H1 (cell line): Measurements from ENCODE around the gene AMPH. TPM values are rescaled to one million over a fixed set of nuclear protein-coding genes. Genes with fewer than 3 reads are reported as not detected.

Source experiments
- CTCF ChIA-PET: fragments of 300-600 bp; sonication (Branson Sonifier 250); formaldehyde crosslinking; loops from one replicate; lab custom pipeline; 2021; ENCODE audit not compliant: partially characterized antibody; lab: Charles Lee
- POLR2A ChIA-PET: fragments of 300-600 bp; sonication (Branson Sonifier 250); formaldehyde crosslinking; loops from one replicate; lab custom pipeline; 2021; ENCODE audit warnings: inconsistent platforms; ENCODE audit not compliant: partially characterized antibody; lab: Charles Lee
- DNase-seq, 2 experiments: peaks; one replicate each; pipeline versions ENCODE4 v3.0.0 to v3.0.0-alpha.2; 2010 to 2022; ENCODE audit warnings: low spot score in 2 of 2, low read depth in 1 of 2, mixed read lengths in 1 of 2
- FAIRE-seq: peaks from 2 replicates; lab custom pipeline; 2011; peaks lifted over from hg19 to GRCh38; lab: Jason Lieb, UNC
- H2AFZ ChIP-seq: 2 replicates; pipeline ENCODE4 v1.8.1; 2012; ENCODE audit warnings: low read length, inconsistent platforms
- H2AK5ac ChIP-seq: 2 replicates; pipeline ENCODE4 v1.6.1; 2013; ENCODE audit warnings: low read depth, low read length
- H2BK120ac ChIP-seq: replicated peaks from 2 replicates; pipeline ENCODE3; 2013; ENCODE audit warnings: low read depth, low read length, inconsistent platforms
- H2BK12ac ChIP-seq: 2 replicates; pipeline ENCODE4 v1.6.1; 2013; ENCODE audit warnings: low read depth, low read length
- H2BK15ac ChIP-seq: 2 replicates; pipeline ENCODE4 v1.6.1; 2013; ENCODE audit warnings: low read length
- H2BK20ac ChIP-seq: 2 replicates; pipeline ENCODE4 v1.6.1; 2013; ENCODE audit warnings: low read length
- H2BK5ac ChIP-seq: 2 replicates; pipeline ENCODE4 v1.6.1; 2013; ENCODE audit warnings: low read depth, low read length
- H3K14ac ChIP-seq: 2 replicates; pipeline ENCODE4 v1.6.1; 2013; ENCODE audit warnings: inconsistent platforms; ENCODE audit not compliant: insufficient read length
- H3K18ac ChIP-seq: 2 replicates; pipeline ENCODE4 v1.6.1; 2013; ENCODE audit warnings: low read length; ENCODE audit errors: extremely low read depth
- H3K23ac ChIP-seq: 2 replicates; pipeline ENCODE4 v1.6.1; 2013; ENCODE audit warnings: inconsistent platforms; ENCODE audit not compliant: insufficient read length
- H3K23me2 ChIP-seq: 2 replicates; pipeline ENCODE4 v1.6.1; 2013; ENCODE audit warnings: low read depth, low read length
- H3K27ac ChIP-seq: 2 replicates; pipeline ENCODE4 v1.6.1; 2011; ENCODE audit warnings: low read depth, low read length, inconsistent platforms
- H3K27me3 ChIP-seq, 4 experiments: replicated peaks in 1 of 4; 1 replicate in 1 of 4; 2 replicates in 3 of 4; pipeline versions ENCODE4 v1.6.1 to v1.8.1; 2011 to 2013; ENCODE audit warnings: low read length in 3 of 4, mild to moderate bottlenecking in 3 of 4, inconsistent platforms in 2 of 4, mixed read lengths in 2 of 4, moderate library complexity in 1 of 4; ENCODE audit not compliant: control insufficient read depth in 3 of 4, insufficient read depth in 3 of 4; ENCODE audit errors: extremely low read depth in 1 of 4
- H3K36me3 ChIP-seq, 4 experiments: 2 replicates each; pipeline versions ENCODE4 v1.6.1 to v1.8.1; 2011 to 2013; ENCODE audit warnings: mild to moderate bottlenecking in 4 of 4, low read length in 3 of 4, moderate library complexity in 2 of 4, control low read depth in 1 of 4, inconsistent platforms in 1 of 4; ENCODE audit not compliant: insufficient read depth in 4 of 4, control insufficient read depth in 2 of 4
- H3K4ac ChIP-seq: replicated peaks from 2 replicates; pipeline ENCODE3; 2013; ENCODE audit warnings: low read length, low read depth, mixed read lengths, inconsistent platforms; ENCODE audit not compliant: insufficient read length
- H3K4me1 ChIP-seq, 4 experiments: replicated peaks in 1 of 4; 1 replicate in 1 of 4; 2 replicates in 3 of 4; pipeline versions ENCODE4 v1.6.1 to v1.8.1; 2011 to 2013; ENCODE audit warnings: low read length in 3 of 4, inconsistent platforms in 2 of 4, mixed read lengths in 1 of 4; ENCODE audit not compliant: insufficient read depth in 4 of 4, control insufficient read depth in 3 of 4
- H3K4me2 ChIP-seq, 2 experiments: 2 replicates each; pipeline versions ENCODE4 v1.6.1 to v1.8.1; 2011 to 2013; ENCODE audit warnings: low read depth in 2 of 2, low read length in 2 of 2, control low read depth in 1 of 2, inconsistent platforms in 1 of 2, mild to moderate bottlenecking in 1 of 2; ENCODE audit not compliant: insufficient read depth in 1 of 2
- H3K4me3 ChIP-seq, 4 experiments: fragments of 200-600, 300-600 bp in 1 of 4; sonication (generic), shearing (Covaris generic), sonication (Bioruptor Twin) in 1 of 4; 2 replicates each; pipeline versions ENCODE4 v1.5.1 to v1.8.1; 2011 to 2016; ENCODE audit warnings: low read length in 4 of 4, low read depth in 3 of 4, control low read depth in 2 of 4, inconsistent platforms in 2 of 4, mild to moderate bottlenecking in 2 of 4, mixed read lengths in 1 of 4, moderate library complexity in 1 of 4; ENCODE audit not compliant: insufficient read depth in 2 of 4; ENCODE audit errors: extremely low read depth in 1 of 4
- H3K56ac ChIP-seq: replicated peaks from 2 replicates; pipeline ENCODE3; 2013; ENCODE audit warnings: low read depth, mild to moderate bottlenecking, mixed read lengths, low read length, inconsistent platforms; ENCODE audit not compliant: insufficient read length
- H3K79me1 ChIP-seq: 2 replicates; pipeline ENCODE4 v1.6.1; 2013; ENCODE audit warnings: low read depth, low read length, control low read depth
- H3K79me2 ChIP-seq, 2 experiments: 2 replicates each; pipeline versions ENCODE4 v1.6.1 to v1.8.1; 2012 to 2013; ENCODE audit warnings: low read length in 2 of 2, mild to moderate bottlenecking in 2 of 2, inconsistent platforms in 1 of 2; ENCODE audit not compliant: insufficient read depth in 2 of 2, control insufficient read depth in 1 of 2
- H3K9ac ChIP-seq, 4 experiments: replicated peaks in 1 of 4; 1 replicate in 1 of 4; 2 replicates in 3 of 4; pipeline versions ENCODE4 v1.6.1 to v1.8.1; 2011 to 2013; ENCODE audit warnings: low read depth in 3 of 4, low read length in 3 of 4, control low read depth in 2 of 4, mild to moderate bottlenecking in 2 of 4, moderate library complexity in 2 of 4, inconsistent platforms in 1 of 4; ENCODE audit errors: extremely low read depth in 1 of 4
- H3K9me3 ChIP-seq, 2 experiments: 2 replicates each; pipeline versions ENCODE4 v1.6.1 to v1.8.1; 2012 to 2013; ENCODE audit warnings: mild to moderate bottlenecking in 2 of 2, moderate library complexity in 2 of 2, control low read depth in 1 of 2, inconsistent platforms in 1 of 2, low read depth in 1 of 2, low read length in 1 of 2, mixed read lengths in 1 of 2; ENCODE audit not compliant: insufficient read depth in 2 of 2
- H4K20me1 ChIP-seq, 2 experiments: replicated peaks in 1 of 2; 2 replicates each; pipeline versions ENCODE3 to v1.8.1; 2011 to 2013; ENCODE audit warnings: inconsistent platforms in 2 of 2, low read length in 2 of 2, mild to moderate bottlenecking in 1 of 2; ENCODE audit not compliant: insufficient read depth in 2 of 2, control insufficient read depth in 1 of 2
- H4K5ac ChIP-seq: 2 replicates; pipeline ENCODE4 v1.6.1; 2013; ENCODE audit warnings: low read length, low read depth, mixed read lengths, inconsistent platforms; ENCODE audit not compliant: insufficient read length
- H4K8ac ChIP-seq: 2 replicates; pipeline ENCODE4 v1.8.0; 2013; ENCODE audit warnings: mild to moderate bottlenecking, moderate library complexity, low read length, inconsistent platforms; ENCODE audit not compliant: insufficient read depth; ENCODE audit errors: extremely low read depth
- H4K91ac ChIP-seq: replicated peaks from 2 replicates; pipeline ENCODE3; 2013; ENCODE audit warnings: low read length, mixed read lengths, inconsistent platforms; ENCODE audit not compliant: insufficient read length
- ATF2 ChIP-seq: IDR thresholded peaks from 2 replicates; pipeline ENCODE4 v1.6.1; 2012; ENCODE audit warnings: low read length, inconsistent platforms
- EGR1 ChIP-seq: IDR thresholded peaks from 2 replicates; pipeline ENCODE4 v1.6.1; 2011; ENCODE audit warnings: low read depth, low read length, borderline replicate concordance
- GABPA ChIP-seq: IDR thresholded peaks from 2 replicates; pipeline ENCODE4 v1.6.1; 2011; ENCODE audit warnings: mild to moderate bottlenecking, low read length, moderate library complexity, borderline replicate concordance; ENCODE audit not compliant: insufficient read depth
- HDAC2 ChIP-seq, 2 experiments: fragments of 300-600 bp in 1 of 2; sonication (generic) in 1 of 2; IDR thresholded peaks; 2 replicates each; pipeline ENCODE4 v1.6.1; 2011 to 2012; ENCODE audit warnings: low read depth in 2 of 2, low read length in 2 of 2, mild to moderate bottlenecking in 2 of 2, moderate library complexity in 2 of 2, borderline replicate concordance in 1 of 2, inconsistent platforms in 1 of 2
- HDAC6 ChIP-seq: IDR thresholded peaks from one replicate; pipeline ENCODE4 v1.7.1; 2012; ENCODE audit warnings: low read depth, mild to moderate bottlenecking, inconsistent platforms, low read length, moderate library complexity
- NANOG ChIP-seq: IDR thresholded peaks from 2 replicates; pipeline ENCODE4 v1.6.1; 2011; ENCODE audit warnings: low read length, low read depth, mild to moderate bottlenecking, inconsistent platforms; ENCODE audit not compliant: insufficient read depth, poor library complexity, severe bottlenecking
- POLR2A ChIP-seq, 2 experiments: IDR thresholded peaks; 1 replicate in 1 of 2; 2 replicates in 1 of 2; pipeline ENCODE4 v1.6.1; 2011; ENCODE audit warnings: low read depth in 2 of 2, low read length in 2 of 2, mild to moderate bottlenecking in 2 of 2; ENCODE audit errors: control extremely low read depth in 1 of 2
- RNF2 ChIP-seq: fragments of 200-900, 300-1000 bp; sonication (generic); IDR thresholded peaks from 2 replicates; pipeline ENCODE4 v1.7.1; 2016; ENCODE audit warnings: borderline replicate concordance, low read depth, mild to moderate bottlenecking, antibody characterized with exemption, low read length; ENCODE audit not compliant: poor library complexity, severe bottlenecking; ENCODE audit errors: missing control alignments
- SAP30 ChIP-seq: fragments of 300-600 bp; sonication (generic); IDR thresholded peaks from 2 replicates; pipeline ENCODE4 v1.7.1; 2012; ENCODE audit warnings: low read length, moderate library complexity, mild to moderate bottlenecking, inconsistent platforms; ENCODE audit not compliant: insufficient read depth, insufficient replicate concordance
- TAF1 ChIP-seq: IDR thresholded peaks from 2 replicates; pipeline ENCODE4 v1.6.1; 2011; ENCODE audit warnings: mild to moderate bottlenecking, low read depth, low read length
- TEAD4 ChIP-seq: IDR thresholded peaks from 2 replicates; pipeline ENCODE4 v1.6.1; 2012; ENCODE audit warnings: low read depth, low read length, inconsistent platforms, mixed read lengths
- YY1 ChIP-seq: IDR thresholded peaks from 2 replicates; pipeline ENCODE4 v1.6.1; 2011; ENCODE audit warnings: low read depth, mild to moderate bottlenecking, low read length
- WGBS, 2 experiments: shearing (Covaris generic) in 1 of 2; methylation state at CpG; one replicate each; pipeline versions ENCODE4 v1.1.6 to v1.1.7; 2013 to 2015; ENCODE audit warnings: low lambda C conversion rate in 2 of 2, mixed read lengths in 2 of 2, inconsistent platforms in 1 of 2, low coverage in 1 of 2, missing lambda C conversion rate in 1 of 2; ENCODE audit not compliant: insufficient replicate concordance in 2 of 2, insufficient coverage in 1 of 2, insufficient read length in 1 of 2; ENCODE audit errors: extremely low coverage in 1 of 2, missing lambda C conversion rate in 1 of 2; 5-methylcytosine and 5-hydroxymethylcytosine counted together
- polyA plus RNA-seq, 7 experiments: library from polyadenylated mRNA; depleted of rRNA in 3 of 7; stranded (reverse) in 5 of 7; unstranded in 2 of 7; fragments of >200 nt in 5 of 7; fragments of 200-250 nt in 2 of 7; gene quantifications; 1 replicate in 5 of 7; 2 replicates in 1 of 7; 4 replicates in 1 of 7; pipeline versions ENCODE4 v1.2.1 to v1.2.3, GENCODE V29; 2011 to 2013; ENCODE audit warnings: missing spikeins in 2 of 7, mixed read lengths in 2 of 7
- total RNA-seq: library from RNA; stranded (reverse); fragmentation: NEBNext Ultra II Directional; extraction: Animal tissue kit (Norgen Biotek cat#: 25700); gene quantifications from 2 replicates; pipeline ENCODE4 v1.2.1, GENCODE V29; 2021

AMPH gene
- total and polyA plus RNA-seq, 2 of the 8 experiments (the other 6 are each of a cell fraction or from before 2014, with no cell fraction given), result 7.3 to 12.2 TPM

- Histone ChIP-seq H4K8ac (no peak overlapping the region), H4K20me1 (no peaks in the 10 kb centered on the region), H3K23me2 (no peaks in the 10 kb centered on the region), H3K14ac (no peak overlapping the region), H2BK15ac (no peak overlapping the region), H2BK12ac (no peak overlapping the region), H3K4me2 (no peak overlapping the region), H4K5ac (no peak overlapping the region), H3K18ac (no peak overlapping the region), H2BK5ac (no peak overlapping the region), H3K4me3 (no peak overlapping the region), H3K9ac (no peak overlapping the region), H2AK5ac (no peak overlapping the region), H2AFZ (no peak overlapping the region), H3K36me3 (no peaks in the 10 kb centered on the region), H3K4ac (no peak overlapping the region), H2BK120ac (no peak overlapping the region), H4K91ac (no peak overlapping the region), H3K56ac (no peak overlapping the region), H3K27me3 (no peaks in the 10 kb centered on the region), H3K27ac (no peak overlapping the region), H3K4me1 (no peaks in the 10 kb centered on the region), H3K79me2 (no peaks in the 10 kb centered on the region), H3K79me1 (no peaks in the 10 kb centered on the region), H3K9me3 (no peaks in the 10 kb centered on the region), H2BK20ac (no peak overlapping the region), H3K23ac (no peak overlapping the region)
- CTCF ChIA-PET, result interaction anchor here (1.3 to 1.5 kb wide), 2 partner anchors 183 to 261 kb away, joined by 3 to 6 read pairs; no protein-coding TSS in a partner anchor
- DNase-seq (no peak), FAIRE-seq (no peak)
- 86% methylated on average over 1 of the region's 1 CpG; no CpG with 5 or more reads in 1 of the 2 experiments for WGBS, 2 experiments
- POLR2A ChIA-PET, result no interaction called here
- TF ChIP-seq POLR2A (IDR thresholded peaks at IDR 0.05; ENCODE audit: control extremely low read depth in 1 of 2, low read depth in 2 of 2, low read length in 2 of 2) (no peak), GABPA (no peak), ATF2 (no peak), TAF1 (no peak), HDAC2 (IDR thresholded peaks at IDR 0.05; ENCODE audit: borderline replicate concordance in 1 of 2, low read depth in 2 of 2, low read length in 2 of 2) (no peak), YY1 (no peak), SAP30 (no peak), RNF2 (no peak), HDAC6 (no peak), EGR1 (no peak), NANOG (no peak), TEAD4 (no peak)
Observed at GRCh38 chr7:38477333-38477732, 153.8 kb downstream of the AMPH start.
